Stimulated activated CD4-positive, alpha-beta T cell treated with anti-CD3 and anti-CD28 coated beads, Interleukin-15, amount 100 ng/mL, for 24 hours (primary cell): ENCODE results near the gene BMPER.

ENCODE experiments used
- DNase-seq: peaks from one replicate; pipeline ENCODE4 v3.0.0-alpha.2; 2020

The BMPER gene

DNA sequence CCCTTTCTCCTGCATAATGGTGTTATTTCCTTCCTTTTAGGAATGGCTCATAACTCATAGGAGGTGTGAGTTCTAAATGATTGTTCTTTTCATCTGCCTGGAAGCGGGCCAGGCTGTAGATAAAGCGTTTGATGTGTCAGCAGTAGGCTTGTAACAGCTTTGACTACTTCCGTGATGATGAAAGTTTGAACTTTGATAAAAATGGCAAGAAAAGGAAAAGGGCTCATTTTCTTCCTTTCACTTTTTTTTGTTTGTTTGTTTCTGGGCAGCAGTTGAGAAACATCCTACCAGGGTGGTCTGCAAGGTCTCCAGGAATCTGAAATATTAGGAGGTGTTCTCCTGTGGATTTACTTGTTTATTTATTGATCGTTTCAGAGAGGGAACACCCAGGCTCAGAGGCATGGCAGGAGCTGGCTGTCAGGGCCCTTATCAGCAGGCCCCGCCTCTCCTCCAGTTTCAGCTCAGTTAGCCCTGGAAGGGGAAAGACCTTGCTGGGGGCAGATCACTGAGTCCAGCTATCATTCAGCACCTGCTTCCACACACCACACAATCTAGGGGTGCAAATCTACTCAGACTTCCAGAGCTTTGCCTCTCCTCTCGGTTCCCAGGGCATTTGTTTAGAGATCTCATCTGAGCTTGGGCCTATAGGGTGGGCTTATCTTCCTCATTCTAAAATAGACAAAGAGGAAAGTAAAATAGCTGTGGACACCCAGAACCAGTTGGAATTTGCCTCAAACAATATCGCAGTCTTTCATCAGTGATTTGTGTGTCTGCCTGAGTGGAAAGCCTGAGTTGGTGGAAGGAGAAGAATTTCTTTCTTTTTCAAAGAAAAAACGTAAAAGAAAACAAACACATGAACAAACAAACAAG, 130.9 kb downstream of the BMPER start:
- no peak for DNase-seq

DNA sequence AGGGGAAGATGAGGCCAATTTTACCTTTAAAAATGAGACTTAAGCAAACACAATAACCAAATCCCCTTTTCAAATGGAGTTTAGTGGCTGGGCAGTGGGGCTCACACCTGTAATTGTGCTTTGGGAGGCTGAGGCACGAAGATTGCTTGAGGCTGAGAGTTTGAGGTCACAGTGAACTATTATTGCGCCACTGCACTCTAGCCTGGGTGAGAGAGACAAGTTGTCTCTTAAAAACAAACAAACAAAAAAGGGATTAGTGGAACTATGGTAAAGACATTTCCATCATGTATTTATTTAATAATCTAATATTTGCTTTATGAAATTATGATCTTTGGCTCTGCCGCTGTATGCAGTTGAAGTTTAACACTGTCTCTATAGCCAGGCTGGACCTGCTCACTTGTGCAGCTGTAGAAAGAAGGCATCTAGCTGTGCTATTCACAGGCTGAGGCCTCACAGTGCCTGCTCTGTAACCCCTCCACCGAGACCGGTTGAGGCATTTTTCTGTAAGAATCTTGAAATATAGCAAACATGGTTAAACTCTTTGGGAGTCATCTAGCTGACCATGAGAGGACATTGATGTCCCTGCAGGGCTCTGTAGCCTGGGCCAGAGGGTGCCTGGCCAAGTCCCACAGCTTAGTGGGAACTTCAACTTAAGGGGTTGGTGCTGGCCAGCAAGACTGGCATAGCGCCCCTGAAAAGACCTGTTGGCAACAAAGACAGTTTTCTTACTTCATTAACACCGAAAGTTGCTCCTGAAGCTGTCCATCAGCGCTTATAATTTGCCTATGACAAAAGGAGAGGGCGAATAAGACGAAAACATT, 131.8 kb downstream of the BMPER start:
- no peak for DNase-seq

GRCh38 chr7:34038816-34039470, 133.6 kb downstream of the BMPER start:
- no peak for DNase-seq

GRCh38 chr7:34041707-34042106, 136.4 kb downstream of the BMPER start:
- no peak for DNase-seq

DNA sequence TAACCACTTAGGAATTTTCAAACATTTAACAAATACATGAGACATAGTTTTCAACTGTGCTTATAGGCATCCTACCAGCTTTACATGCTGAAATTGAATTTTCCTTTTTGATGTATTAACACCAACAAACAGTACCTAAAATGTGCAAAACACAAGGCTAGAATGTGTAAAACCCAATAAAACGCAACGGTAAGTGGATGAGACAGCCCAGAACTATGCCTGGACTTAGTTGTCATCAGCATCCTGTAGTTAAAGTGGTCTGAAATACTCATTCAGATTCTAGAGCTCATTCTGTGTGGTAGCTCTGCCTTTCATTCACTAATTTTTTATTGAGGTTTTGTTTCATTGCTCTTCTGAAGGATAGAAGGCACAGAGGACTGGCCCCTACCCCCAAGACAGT, 137.1 kb downstream of the BMPER start:
- DNase-seq: no peak

- DNase-seq: no peak
Measured at GRCh38 chr7:34043461-34044305, 138.3 kb downstream of the BMPER start.

DNA sequence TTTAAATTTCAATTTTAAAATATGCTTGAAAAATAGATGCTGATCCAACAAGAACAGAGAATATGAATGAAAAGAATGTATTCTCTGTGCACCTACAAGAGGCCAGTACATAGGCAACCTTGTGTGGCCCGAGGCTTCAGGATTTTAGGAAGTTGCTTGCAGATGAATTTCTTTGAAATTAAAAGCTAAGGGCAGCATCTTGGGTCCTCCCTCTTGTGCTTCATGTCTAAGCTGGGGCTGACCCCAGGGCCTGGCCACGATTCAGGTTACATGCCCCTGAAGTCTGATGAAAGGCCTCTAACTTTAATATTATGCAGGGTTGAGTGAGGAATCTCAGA, 138.9 kb downstream of the BMPER start:
- DNase-seq: no peak

DNA sequence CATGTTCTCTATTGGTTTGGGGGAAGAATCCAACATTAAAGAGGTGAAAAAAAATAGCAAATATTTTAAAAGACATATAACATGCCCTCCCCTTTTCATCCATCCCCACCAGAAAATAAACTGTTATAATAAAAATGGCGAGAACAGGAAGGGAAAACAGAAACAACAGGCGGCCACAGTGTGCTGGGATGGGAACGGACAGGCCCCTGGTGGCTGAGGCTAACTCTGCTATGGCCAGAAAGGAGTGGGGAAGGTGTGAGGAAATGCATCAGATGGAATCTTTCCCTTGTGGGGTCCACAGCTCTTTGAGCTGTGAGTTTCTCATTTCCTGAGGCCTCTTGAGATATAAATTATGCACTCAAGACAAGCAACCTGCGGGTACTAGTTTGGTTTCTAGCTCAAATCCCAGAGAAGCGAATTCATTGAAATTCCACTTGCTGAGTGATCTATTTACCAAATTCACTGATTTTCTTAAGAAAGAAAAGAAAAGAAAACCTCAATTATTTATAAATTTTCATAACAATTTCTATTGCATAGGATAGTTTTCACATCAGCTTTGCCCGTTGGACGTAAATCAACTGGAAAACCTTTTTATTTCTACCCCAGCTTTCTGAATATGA, 139.5 kb downstream of the BMPER start:
- no peak for DNase-seq

- no peak for DNase-seq
Measured at GRCh38 chr7:34048445-34048844, 143.1 kb downstream of the BMPER start.

GRCh38 chr7:34054075-34054474, 148.7 kb downstream of the BMPER start:
- DNase-seq: no peak

GRCh38 chr7:34057136-34057535, 151.8 kb downstream of the BMPER start:
- no peak for DNase-seq

DNA sequence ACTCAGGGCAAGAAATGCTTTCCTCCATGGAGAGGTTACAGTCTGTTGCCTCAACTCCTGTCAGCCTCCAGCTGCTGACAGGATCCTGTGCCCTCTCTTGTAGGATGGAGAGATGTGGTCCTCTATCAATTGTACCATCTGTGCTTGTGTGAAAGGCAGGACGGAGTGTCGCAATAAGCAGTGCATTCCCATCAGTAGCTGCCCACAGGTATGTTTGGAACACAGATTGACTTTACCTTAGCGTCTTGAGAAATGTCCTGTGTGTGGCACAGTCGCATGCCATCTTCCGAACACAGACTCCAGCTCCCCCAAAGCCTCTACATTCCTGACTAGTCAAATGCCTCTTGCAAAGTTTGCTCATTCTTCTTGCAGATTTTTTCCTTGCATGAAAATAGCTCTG, 152.6 kb downstream of the BMPER start:
- no peak for DNase-seq

- no peak for DNase-seq
Measured at GRCh38 chr7:34058801-34059135, 153.4 kb downstream of the BMPER start.

GRCh38 chr7:34059136-34059828, 153.9 kb downstream of the BMPER start:
- DNase-seq: no peak

- DNase-seq: no peak
Measured at GRCh38 chr7:34060196-34060947, 155.0 kb downstream of the BMPER start.

- DNase-seq: no peak
Measured at GRCh38 chr7:34061149-34061548, 155.8 kb downstream of the BMPER start.

DNA sequence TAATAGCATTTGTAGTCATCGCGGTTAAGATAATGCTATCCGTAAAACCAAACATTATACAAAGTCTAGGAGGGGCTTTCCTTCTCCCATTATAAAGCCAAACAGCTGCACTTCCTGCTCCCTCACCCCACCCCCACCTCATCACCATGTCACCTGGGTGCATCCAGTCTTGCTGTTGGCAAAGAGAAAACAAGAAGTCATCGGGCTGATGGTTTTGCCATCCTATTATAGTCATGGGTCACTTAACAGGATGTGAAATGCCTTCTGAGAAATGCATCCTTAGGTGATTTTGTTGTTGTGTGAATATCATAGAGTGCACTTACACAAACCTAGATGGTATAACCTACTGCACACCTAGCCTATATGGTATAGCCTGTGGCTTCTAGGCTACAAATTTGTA, 157.0 kb downstream of the BMPER start:
- no peak for DNase-seq

GRCh38 chr7:34062826-34063225, 157.5 kb downstream of the BMPER start:
- no peak for DNase-seq

GRCh38 chr7:34064519-34065158, 159.3 kb downstream of the BMPER start:
- no peak for DNase-seq

DNA sequence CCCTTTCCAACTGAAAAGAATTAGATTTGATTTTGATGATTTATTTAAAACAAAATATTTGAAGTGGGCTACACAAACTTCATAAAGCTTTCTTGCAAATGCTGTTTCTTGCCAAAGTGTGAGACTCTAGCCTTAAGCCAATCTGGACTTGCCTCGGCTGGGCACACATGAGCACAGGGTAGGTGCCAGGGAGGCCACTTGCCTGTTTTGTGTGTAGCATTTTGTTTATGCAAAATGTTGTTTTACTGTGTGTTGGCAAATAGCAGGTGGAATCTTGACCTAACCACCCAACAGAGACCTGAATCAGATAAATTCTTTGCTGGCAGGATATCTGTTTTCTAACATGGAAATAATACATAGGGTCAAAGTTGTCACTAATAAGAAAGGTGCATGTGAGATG, 161.1 kb downstream of the BMPER start:
- DNase-seq: no peak
